ENCODE measurements around the gene TRIM60.

DNA sequence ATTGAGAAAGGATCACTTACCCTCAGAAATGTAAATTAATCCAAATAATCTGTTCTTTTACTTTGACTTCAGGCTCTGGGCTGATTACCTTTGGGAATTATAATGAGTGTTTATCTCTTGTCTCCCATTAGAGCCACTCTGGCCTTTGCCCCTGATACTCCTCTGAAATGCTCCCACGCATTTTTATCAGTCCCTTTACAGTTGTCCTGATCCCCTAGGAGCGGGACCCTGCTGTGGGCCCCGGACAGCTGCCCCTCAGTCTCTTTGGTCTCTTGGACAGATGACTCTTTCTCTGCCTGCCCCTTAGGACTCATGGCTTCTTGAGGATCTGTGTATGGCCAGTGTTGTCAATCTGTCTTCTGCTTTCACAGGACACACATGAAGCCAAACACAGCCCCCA lies 20.8 kb downstream of the TRIM60 start:
- TF ChIP-seq, protein P1, sequence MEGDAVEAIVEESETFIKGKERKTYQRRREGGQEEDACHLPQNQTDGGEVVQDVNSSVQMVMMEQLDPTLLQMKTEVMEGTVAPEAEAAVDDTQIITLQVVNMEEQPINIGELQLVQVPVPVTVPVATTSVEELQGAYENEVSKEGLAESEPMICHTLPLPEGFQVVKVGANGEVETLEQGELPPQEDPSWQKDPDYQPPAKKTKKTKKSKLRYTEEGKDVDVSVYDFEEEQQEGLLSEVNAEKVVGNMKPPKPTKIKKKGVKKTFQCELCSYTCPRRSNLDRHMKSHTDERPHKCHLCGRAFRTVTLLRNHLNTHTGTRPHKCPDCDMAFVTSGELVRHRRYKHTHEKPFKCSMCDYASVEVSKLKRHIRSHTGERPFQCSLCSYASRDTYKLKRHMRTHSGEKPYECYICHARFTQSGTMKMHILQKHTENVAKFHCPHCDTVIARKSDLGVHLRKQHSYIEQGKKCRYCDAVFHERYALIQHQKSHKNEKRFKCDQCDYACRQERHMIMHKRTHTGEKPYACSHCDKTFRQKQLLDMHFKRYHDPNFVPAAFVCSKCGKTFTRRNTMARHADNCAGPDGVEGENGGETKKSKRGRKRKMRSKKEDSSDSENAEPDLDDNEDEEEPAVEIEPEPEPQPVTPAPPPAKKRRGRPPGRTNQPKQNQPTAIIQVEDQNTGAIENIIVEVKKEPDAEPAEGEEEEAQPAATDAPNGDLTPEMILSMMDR (IDR thresholded peaks at IDR 0.05; ENCODE audit: low read length): no peak
- TF ChIP-seq EZH2 (optimal IDR thresholded peaks at IDR 0.05; ENCODE audit: low read depth, low read length) (no peak), EZH2phosphoT487 (IDR thresholded peaks at IDR 0.05; ENCODE audit: low read length) (no peak)
